Fibroblast of lung (primary cell): ENCODE data around the gene KIAA2012.

ENCODE experiments used
- EZH2 ChIP-seq: IDR thresholded peaks from 2 replicates; pipeline ENCODE4 v1.5.1; 2012; ENCODE audit warnings: low read length, control low read depth, mild to moderate bottlenecking; ENCODE audit errors: missing control alignments
- TF ChIP-seq, protein P1 (sequence below), 2 donors: IDR thresholded peaks in 1 of 2; conservative IDR thresholded peaks in 1 of 2; 1 replicate in 1 of 2; 2 replicates in 1 of 2; pipeline ENCODE4 v1.5.1; 2011 to 2012; ENCODE audit warnings: low read length in 2 of 2, control low read depth in 1 of 2, inconsistent platforms in 1 of 2, low read depth in 1 of 2, mild to moderate bottlenecking in 1 of 2

- TF ChIP-seq, protein P1, sequence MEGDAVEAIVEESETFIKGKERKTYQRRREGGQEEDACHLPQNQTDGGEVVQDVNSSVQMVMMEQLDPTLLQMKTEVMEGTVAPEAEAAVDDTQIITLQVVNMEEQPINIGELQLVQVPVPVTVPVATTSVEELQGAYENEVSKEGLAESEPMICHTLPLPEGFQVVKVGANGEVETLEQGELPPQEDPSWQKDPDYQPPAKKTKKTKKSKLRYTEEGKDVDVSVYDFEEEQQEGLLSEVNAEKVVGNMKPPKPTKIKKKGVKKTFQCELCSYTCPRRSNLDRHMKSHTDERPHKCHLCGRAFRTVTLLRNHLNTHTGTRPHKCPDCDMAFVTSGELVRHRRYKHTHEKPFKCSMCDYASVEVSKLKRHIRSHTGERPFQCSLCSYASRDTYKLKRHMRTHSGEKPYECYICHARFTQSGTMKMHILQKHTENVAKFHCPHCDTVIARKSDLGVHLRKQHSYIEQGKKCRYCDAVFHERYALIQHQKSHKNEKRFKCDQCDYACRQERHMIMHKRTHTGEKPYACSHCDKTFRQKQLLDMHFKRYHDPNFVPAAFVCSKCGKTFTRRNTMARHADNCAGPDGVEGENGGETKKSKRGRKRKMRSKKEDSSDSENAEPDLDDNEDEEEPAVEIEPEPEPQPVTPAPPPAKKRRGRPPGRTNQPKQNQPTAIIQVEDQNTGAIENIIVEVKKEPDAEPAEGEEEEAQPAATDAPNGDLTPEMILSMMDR (conservative IDR thresholded peaks at IDR 0.05 in 1 of 2, IDR thresholded peaks at IDR 0.05 in 1 of 2; ENCODE audit: low read depth in 1 of 2, low read length in 2 of 2) = no peak
- TF ChIP-seq EZH2 = no peak
Measured at GRCh38 chr2:202105025-202105424, 32.0 kb downstream of the KIAA2012 start.
